IPS-15b (cell line): ENCODE results near the gene TEX2.
"Not testable (repeated sequence)": the region's sequence is repeated elsewhere in the genome, so short reads cannot be mapped to it uniquely, and the experiment has no call there.

ENCODE experiments used
- H3K27me3 ChIP-seq: one replicate; pipeline ENCODE4 v1.6.1; 2013; ENCODE audit warnings: low read length; ENCODE audit not compliant: control insufficient read depth, insufficient read depth
- H3K36me3 ChIP-seq: one replicate; pipeline ENCODE4 v1.6.1; 2013; ENCODE audit warnings: low read length; ENCODE audit not compliant: control insufficient read depth, insufficient read depth
- H3K4me1 ChIP-seq: one replicate; pipeline ENCODE4 v1.6.1; 2013; ENCODE audit warnings: mild to moderate bottlenecking, low read length; ENCODE audit not compliant: control insufficient read depth, insufficient read depth
- H3K4me3 ChIP-seq: one replicate; pipeline ENCODE4 v1.5.1; 2013; ENCODE audit warnings: low read depth, low read length
- H3K9ac ChIP-seq: one replicate; pipeline ENCODE4 v1.6.1; 2013; ENCODE audit warnings: low read depth, mild to moderate bottlenecking, low read length
- H3K9me3 ChIP-seq: one replicate; pipeline ENCODE4 v1.6.1; 2013; ENCODE audit warnings: mild to moderate bottlenecking, low read length; ENCODE audit not compliant: control insufficient read depth, insufficient read depth

Gene TEX2

GRCh38 chr17:64200080-64201032, 62.7 kb downstream of the TEX2 start:
- Histone ChIP-seq H3K4me3 (no peak overlapping the region), H3K36me3 (no peaks in the 10 kb centered on the region), H3K4me1 (peaks cover 15% of the 10 kb centered on the region), H3K27me3 (no peaks in the 10 kb centered on the region), H3K9ac (no peak overlapping the region), H3K9me3 (no peaks in the 10 kb centered on the region)

GRCh38 chr17:64198331-64199090, 64.5 kb downstream of the TEX2 start:
- Histone ChIP-seq H3K4me3 (no peak overlapping the region), H3K4me1 (peaks cover 15% of the 10 kb centered on the region), H3K36me3 (no peaks in the 10 kb centered on the region), H3K9ac (no peak overlapping the region), H3K27me3 (no peaks in the 10 kb centered on the region), H3K9me3 (no peaks in the 10 kb centered on the region)

GRCh38 chr17:64196601-64197000, 66.5 kb downstream of the TEX2 start:
- peaks cover 12% of the 10 kb centered on the region for H3K4me1 ChIP-seq
- no peak overlapping the region for H3K9ac ChIP-seq
- no peaks in the 10 kb centered on the region for H3K36me3 ChIP-seq
- no peaks in the 10 kb centered on the region for H3K27me3 ChIP-seq
- no peak overlapping the region for H3K4me3 ChIP-seq
- no peaks in the 10 kb centered on the region for H3K9me3 ChIP-seq

GRCh38 chr17:64193561-64193960, 69.5 kb downstream of the TEX2 start:
- no peaks in the 10 kb centered on the region for H3K27me3 ChIP-seq
- H3K9ac ChIP-seq = no peak overlapping the region
- peaks cover 4% of the 10 kb centered on the region for H3K4me1 ChIP-seq
- H3K36me3 ChIP-seq = no peaks in the 10 kb centered on the region
- no peak overlapping the region for H3K4me3 ChIP-seq
- H3K9me3 ChIP-seq = no peaks in the 10 kb centered on the region

DNA sequence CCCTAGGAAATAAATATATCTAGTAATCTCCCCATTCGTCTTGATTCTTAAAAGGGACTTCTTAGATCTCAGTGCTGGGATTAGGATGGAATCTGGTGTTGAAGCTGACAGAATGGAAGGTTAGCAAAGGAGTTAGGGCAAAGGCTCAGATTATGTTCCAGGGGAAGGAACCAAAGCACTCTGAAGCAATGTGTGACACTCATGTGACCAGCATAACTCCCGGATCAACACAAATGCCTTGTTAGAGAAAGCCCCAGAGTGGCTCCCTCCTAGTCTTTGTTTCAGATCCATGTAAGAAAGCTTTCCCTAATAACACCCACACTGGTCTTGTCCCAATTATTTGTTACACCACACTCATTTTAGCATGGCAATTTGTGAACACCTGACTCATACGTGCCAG, 70.5 kb downstream of the TEX2 start:
- Histone ChIP-seq H3K4me1 (peaks cover 4% of the 10 kb centered on the region), H3K9ac (no peak overlapping the region)

GRCh38 chr17:64190472-64190871, 72.6 kb downstream of the TEX2 start:
- Histone ChIP-seq H3K27me3 (no peaks in the 10 kb centered on the region), H3K4me3 (no peak overlapping the region), H3K36me3 (no peaks in the 10 kb centered on the region), H3K4me1 (no peaks in the 10 kb centered on the region), H3K9ac (no peak overlapping the region), H3K9me3 (no peaks in the 10 kb centered on the region)

More for the DNA sequence above, 70.5 kb downstream of the TEX2 start:
- H3K36me3 ChIP-seq = no peaks in the 10 kb centered on the region
- no peaks in the 10 kb centered on the region for H3K9me3 ChIP-seq
- H3K4me3 ChIP-seq = no peak overlapping the region
- H3K27me3 ChIP-seq = no peaks in the 10 kb centered on the region

DNA sequence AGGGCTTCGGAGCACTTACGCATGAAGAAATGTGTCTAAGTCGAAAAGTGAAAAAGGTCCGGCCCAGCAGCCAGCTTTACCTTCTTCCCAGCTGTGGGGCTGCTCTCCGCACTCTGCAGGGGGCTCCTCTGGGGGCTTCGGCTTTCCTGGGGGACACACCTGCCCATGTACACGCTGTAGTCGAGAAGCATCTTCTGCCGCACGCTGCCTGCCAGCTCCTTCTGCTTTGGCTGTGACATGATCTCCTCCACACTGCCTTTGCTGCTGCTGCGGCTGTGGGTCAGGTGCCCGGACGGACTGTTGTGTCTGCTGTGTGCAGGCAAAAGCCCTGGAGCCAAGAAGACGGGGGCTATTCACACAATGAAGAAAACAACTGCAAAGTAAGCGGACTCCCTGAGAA, 75.0 kb downstream of the TEX2 start:
- H3K9me3 ChIP-seq = no peaks in the 10 kb centered on the region
- H3K9ac ChIP-seq = no peak overlapping the region
- H3K36me3 ChIP-seq = no peaks in the 10 kb centered on the region
- no peak overlapping the region for H3K4me3 ChIP-seq
- H3K27me3 ChIP-seq = no peaks in the 10 kb centered on the region
- H3K4me1 ChIP-seq = no peaks in the 10 kb centered on the region

DNA sequence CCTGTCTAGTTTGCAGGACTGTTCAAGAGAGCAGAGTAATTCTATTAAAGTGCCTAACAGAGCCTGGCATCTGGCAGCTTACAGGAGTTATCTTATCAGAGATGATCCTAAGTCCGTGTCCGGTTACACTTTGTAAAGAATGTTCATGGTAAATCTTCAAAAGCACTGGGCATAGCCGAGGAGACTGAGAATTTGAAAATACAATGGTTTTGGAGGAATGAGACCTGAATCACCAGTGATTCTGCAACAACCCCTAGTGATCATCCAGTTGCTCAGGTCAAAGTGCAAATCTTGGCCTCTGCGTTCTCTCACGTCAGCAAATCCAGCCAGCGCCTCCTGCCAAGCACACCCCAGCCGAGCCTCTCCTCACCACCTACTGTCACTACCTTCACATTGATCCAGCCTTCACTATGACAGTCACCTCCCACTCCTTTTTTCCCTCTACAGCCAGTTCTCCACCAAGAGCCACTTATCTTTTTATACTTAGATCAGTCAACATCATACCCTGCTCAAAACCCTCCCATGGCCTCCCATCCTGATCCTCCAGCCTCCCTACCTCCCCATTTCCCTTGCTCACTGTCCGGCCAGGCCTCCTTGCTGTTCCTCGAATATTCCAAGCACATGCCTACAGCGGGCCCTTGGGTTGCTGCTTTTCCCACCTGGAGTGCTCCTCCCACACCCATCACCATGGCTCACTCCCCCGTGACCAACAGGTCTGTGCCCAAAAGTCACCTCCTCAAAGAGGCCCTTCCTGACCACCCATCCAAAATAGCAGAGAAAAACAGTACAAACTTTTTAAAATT, 75.8 kb downstream of the TEX2 start:
- Histone ChIP-seq H3K4me1 (no peaks in the 10 kb centered on the region), H3K27me3 (no peaks in the 10 kb centered on the region), H3K4me3 (no peak overlapping the region), H3K36me3 (no peaks in the 10 kb centered on the region), H3K9me3 (no peaks in the 10 kb centered on the region), H3K9ac (no peak overlapping the region)

GRCh38 chr17:64186171-64187092, 76.6 kb downstream of the TEX2 start:
- Histone ChIP-seq H3K36me3 (no peaks in the 10 kb centered on the region), H3K27me3 (no peaks in the 10 kb centered on the region), H3K9ac (no peak overlapping the region), H3K4me3 (no peak overlapping the region), H3K9me3 (no peaks in the 10 kb centered on the region), H3K4me1 (no peaks in the 10 kb centered on the region)

DNA sequence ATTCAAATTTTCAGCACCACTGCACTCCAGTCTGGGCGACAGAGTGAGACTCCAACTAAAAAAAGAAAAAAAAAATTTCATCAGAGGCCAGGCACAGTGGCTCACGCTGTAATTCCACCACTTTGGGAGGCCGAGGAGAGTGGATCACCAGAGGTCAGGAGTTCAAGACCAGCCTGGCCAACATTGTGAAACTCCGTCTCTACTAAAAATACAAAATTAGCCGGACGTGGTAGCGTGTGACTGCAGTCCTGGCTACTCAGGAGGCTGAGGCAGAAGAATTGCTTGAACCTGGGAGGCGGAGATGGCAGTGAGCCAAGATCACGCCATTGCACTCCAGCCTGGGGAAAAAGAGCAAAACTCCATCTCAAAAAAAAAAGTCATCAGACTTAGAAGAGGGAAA, 77.5 kb downstream of the TEX2 start:
- H3K9me3 ChIP-seq, H3K27me3 ChIP-seq, H3K4me1 ChIP-seq, H3K36me3 ChIP-seq, H3K9ac ChIP-seq, H3K4me3 ChIP-seq: not testable (repeated sequence)

GRCh38 chr17:64185101-64185500, 78.0 kb downstream of the TEX2 start:
- Histone ChIP-seq H3K36me3 (no peaks in the 10 kb centered on the region), H3K4me3 (no peak overlapping the region), H3K9ac (no peak overlapping the region), H3K9me3 (no peaks in the 10 kb centered on the region), H3K4me1 (no peaks in the 10 kb centered on the region), H3K27me3 (no peaks in the 10 kb centered on the region)
